Stimulated activated CD4-positive, alpha-beta T cell treated with anti-CD3 and anti-CD28 coated beads, Interleukin-15, amount 100 ng/mL, for 48 hours (primary cell): Measurements from ENCODE around the gene GOLGA6A.

Experiments used
- DNase-seq, 2 donors: peaks; one replicate each; pipeline ENCODE4 v3.0.0-alpha.2; 2020; ENCODE audit warnings: low read depth in 2 of 2

The GOLGA6A gene

DNA sequence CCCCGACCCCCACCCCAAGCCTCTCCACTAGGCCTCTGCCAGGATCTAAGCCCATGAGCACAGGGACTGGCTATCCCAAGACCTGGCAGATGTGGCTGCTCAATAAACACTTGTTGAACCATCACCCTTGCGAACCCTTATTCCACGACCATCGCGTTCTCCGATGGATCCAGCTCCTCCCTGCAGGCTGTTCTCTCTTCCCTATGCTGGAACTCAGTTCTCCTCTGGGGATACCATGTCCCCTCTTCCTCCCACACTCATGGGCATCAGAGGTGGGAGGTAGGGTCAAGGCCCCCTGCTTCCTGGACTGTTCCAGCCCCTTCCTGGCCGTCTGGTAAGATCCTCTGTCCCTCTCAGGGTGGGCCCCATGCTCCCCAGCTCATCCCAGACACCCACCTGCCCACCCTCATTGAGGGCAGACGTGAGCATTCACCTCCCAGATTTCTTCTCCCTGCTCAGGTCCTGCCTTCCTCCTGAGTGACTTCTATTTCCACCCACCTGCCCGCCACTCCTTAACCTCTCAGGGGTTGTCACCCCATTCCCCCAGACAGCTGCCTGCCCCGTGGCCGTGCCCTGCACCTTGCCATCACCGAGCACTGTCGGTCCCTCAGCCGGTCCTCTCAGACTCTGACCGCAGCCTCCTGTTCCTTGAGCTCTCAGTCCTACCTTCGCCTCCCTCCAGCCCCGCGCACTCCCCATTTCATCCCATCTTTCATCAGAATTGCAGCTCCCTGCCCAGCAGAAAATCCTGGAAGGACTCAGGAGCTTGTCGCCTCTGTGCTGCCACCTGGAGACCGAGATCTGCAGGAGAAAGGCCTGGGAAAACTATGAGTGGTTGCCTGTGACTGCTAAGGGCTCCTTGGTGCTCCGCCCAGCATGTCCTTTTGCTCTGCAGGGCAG lies 45.8 kb downstream of the GOLGA6A start:
- no peak for DNase-seq

DNA sequence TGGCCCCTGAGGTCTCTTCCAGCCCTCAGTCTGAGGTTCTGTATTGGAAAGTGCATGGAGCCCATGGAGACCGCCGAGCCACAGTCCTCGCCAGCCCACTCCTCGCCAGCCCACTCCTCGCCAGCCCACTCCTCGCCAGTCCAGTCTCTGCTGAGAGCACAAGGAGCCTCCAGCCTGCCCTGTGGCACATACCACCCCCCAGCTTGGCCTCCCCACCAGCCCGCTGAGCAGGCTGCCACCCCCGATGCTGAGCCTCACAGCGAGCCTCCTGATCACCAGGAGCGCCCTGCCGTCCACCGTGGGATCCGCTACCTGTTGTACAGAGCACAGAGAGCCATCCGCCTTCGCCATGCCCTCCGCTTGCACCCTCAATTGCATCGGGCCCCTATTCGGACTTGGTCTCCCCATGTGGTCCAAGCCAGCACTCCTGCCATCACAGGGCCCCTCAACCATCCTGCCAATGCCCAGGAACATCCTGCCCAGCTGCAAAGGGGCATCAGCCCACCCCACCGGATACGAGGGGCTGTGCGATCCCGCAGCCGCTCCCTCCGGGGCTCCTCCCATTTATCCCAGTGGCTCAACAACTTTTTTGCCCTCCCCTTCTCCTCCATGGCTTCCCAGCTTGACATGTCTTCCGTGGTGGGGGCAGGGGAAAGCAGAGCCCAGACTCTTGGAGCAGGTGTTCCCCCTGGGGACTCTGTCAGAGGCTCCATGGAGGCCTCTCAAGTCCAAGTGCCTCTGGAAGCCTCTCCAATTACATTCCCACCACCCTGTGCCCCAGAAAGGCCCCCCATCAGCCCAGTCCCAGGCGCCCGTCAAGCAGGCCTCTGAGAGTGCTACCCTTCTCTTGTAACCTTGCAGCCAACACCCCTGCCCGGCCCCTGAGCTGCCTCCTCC lies 47.0 kb downstream of the GOLGA6A start:
- DNase-seq: no peak

DNA sequence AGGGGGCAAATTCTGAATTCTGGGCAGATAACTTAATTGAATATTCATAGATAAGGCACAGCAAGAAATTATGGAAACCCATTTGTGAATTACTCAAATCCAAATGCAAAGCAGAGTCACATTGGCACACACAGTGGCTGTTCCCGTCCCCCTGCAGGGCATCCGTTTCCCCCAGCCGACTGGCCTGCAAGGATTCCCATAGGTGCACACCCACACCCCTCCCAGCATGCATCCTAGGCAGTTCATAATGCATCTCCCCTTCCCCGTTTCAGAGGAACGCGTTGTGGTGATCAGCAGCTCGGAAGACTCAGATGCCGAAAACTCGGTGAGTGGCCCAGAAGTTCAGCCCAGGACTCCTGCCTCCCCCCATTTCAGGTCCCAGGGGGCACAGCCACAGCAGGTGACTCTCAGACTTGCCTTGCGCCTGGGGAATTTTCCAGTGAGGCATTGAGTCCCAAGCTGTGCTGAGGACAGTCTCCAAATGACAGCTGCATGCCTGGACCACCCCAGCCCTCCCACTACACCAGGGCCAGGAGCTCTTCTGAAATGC lies 48.1 kb downstream of the GOLGA6A start:
- DNase-seq: no peak

DNA sequence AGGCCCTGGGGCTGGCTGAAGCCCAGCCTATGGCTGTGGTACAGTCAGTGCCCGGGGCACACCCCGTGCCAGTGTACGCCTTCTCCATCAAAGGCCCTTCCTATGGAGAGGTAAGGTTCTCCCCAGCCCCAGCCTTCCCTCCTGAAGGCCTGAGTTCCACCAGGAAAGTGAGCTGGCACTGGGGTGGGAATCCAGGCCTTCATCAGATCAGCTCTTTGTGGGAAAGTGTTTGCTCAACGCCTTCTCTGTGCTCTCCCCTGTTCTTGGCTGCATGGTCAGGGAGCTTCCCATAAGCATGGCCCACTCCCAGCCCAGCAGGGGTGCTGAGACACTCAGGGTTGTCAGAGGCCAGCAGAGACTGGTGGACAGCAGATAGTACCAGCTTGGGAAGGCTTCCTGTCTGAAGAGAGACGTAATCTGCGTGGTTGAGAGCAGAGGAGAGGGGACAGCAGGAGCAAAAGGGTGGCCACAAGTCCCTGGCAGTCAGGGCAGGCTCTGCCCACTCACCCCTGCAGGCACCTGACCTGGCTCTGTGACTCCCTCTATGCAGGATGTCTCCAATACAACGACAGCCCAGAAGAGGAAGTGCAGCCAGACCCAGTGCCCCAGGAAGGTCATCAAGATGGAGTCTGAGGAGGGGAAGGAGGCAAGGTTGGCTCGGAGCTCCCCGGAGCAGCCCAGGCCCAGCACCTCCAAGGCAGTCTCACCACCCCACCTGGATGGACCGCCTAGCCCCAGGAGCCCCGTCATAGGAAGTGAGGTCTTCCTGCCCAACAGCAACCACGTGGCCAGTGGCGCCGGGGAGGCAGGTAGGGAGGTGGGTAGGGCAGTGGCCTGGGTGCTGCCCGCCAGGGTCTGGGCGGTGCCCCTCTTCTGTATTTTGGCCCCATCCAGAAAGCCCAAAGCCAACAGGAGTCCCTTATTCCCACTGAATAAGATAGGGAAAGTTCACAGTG lies 49.5 kb downstream of the GOLGA6A start:
- no peak for DNase-seq

DNA sequence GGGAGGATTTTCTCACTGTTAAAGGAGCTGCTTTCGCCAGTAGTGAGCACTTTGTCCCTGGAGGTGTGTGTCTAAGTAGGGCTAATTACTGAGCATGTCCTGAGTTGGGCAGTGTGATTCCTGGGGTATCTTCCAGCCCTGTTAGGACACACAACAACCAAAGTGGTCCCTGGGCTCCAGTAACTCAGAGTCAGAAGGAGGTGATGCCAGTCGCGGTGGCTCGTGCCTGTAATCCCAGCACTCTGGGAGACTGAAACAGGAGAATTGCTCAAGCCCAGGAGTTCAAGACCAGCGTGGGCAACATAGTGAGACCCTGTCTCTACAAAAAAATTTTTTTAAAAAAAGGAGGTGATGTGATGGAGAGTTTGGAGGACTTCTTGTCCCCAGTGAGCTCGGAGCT lies 50.3 kb downstream of the GOLGA6A start:
- DNase-seq: no peak

DNA sequence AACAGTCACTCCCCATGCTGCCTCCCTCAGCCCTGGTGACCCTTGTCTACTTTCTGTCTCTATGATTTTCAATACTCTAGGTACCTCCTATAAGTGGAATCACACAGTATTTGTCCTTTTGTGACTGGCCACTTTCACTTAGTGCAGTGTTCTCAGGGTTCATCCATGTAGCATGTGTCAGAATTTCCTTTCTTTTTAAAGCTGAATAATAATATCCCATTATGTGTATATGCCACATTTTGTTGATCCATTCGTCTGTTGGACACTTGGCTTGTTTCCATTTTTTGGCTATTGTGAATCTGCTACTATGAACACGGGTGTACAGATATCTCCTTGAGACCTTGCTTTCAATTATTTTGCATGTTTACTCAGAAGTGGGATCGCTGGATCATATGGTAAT lies 53.7 kb downstream of the GOLGA6A start:
- DNase-seq: no peak

DNA sequence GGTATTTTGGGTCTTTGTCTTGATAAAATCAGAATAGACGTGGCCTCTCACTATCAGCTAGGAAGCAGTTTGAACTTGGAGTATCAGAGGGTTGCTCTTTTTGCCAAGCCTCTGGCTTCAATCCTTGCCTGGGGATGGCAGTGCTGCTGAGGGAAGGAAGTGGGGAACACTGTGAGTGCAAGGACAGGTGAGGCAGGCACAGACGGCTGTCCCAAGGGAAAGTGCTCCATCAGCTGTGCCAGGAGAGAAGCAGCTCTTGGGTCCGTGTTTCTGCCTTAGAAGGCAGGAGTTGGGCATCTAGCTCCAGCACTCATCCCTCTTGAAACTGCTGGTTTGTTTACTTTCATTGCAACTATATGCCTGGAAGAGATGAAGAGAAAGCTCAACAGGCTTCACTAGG lies 54.7 kb downstream of the GOLGA6A start:
- no peak for DNase-seq

DNA sequence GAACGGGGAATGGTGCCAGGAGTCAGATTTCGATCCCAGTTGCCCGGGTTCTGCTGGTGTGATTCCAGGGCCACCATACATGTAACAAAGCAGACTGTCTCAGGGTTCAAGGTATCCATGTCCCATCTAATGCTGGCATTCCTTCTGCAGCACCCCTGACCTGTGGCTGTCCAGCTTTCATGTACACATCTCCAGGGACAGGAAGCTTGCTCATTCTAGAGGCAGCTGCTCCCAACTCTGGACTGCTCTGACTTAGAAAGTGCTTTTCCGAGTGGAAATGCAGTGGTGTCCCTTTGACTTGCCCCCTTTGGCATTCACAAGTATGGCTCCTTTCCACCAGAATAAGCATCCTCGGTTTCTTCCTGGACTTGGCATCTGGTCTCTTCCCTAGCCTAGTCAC lies 56.9 kb downstream of the GOLGA6A start:
- no peak for DNase-seq

DNA sequence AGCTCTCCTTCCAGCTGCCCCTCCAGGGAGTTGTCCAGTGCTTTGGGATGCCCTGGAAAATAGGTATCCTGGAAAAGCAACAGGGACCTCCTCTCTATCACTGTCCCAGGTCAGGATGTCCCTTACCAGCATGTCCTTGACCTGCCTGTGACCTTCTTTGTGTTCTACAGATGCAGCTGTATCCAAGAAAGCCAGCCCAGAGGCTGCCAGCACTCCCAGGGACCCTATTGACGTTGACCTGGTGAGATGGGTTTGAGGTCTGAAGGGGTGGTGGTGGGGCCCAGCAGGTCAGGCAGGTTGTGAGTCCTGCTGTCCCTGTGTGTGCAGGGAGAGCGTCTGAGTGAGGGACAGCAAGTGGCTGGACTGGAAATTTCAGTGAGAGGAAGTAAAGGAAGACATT lies 57.7 kb downstream of the GOLGA6A start:
- no peak for DNase-seq

DNA sequence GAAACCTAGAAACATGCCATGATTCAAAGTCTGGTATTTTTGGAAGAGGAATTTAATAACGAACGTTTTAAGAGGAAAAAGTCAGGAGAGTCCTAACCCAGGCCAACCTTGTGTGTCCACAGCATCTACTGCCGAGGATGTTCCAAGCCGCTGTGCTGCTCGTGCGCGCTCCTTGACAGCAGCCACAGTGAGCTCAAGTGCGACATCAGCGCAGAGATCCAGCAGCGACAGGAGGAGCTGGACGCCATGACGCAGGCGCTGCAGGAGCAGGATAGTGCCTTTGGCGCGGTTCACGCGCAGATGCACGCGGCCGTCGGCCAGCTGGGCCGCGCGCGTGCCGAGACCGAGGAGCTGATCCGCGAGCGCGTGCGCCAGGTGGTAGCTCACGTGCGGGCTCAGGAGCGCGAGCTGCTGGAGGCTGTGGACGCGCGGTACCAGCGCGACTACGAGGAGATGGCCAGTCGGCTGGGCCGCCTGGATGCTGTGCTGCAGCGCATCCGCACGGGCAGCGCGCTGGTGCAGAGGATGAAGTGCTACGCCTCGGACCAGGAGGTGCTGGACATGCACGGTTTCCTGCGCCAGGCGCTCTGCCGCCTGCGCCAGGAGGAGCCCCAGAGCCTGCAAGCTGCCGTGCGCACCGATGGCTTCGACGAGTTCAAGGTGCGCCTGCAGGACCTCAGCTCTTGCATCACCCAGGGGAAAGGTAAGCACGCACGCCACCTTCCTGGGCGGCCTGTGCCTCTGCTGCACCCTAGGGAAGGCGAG lies 59.5 kb downstream of the GOLGA6A start:
- DNase-seq: no peak
